K562 (cell line): Measurements from ENCODE around the gene SCP2. TPM values are rescaled to one million over a fixed set of nuclear protein-coding genes. Genes with fewer than 3 reads are reported as not detected.

Source experiments
- ATAC-seq: fragments of 200-7000 bp; cut with Tn5 transposase; 3 replicates; pipeline ENCODE4 v1.9.1; 2020; ENCODE audit warnings: moderate library complexity
- BruUV-seq: library from RNA; stranded (reverse); fragments of 400-500 nt; replicated peaks from 2 replicates; lab custom pipeline; 2021; lab: Mats Ljungman, UMichigan
- CTCF ChIA-PET: fragments of 300-600 bp; formaldehyde crosslinking; extraction: SDS; loops from one replicate; lab custom pipeline; 2021; ENCODE audit warnings: low intra/inter-chr PET ratio; lab: Yijun Ruan, JAX
- POLR2A ChIA-PET: fragments of 300-600, 350-650 bp; sonication (Branson Sonifier 250); formaldehyde crosslinking; extraction: SDS; loops from one replicate; lab custom pipeline; 2021; ENCODE audit warnings: antibody characterized with exemption, inconsistent platforms; lab: Yijun Ruan, JAX
- DNase-seq, 4 experiments: peaks; one replicate each; pipeline versions ENCODE4 v3.0.0 to v3.0.0-alpha.2; 2011 to 2018; ENCODE audit warnings: low spot score in 3 of 4, mixed read lengths in 3 of 4; ENCODE audit errors: extremely low read depth in 1 of 4
- FAIRE-seq: peaks from 2 replicates; lab custom pipeline; 2011; peaks lifted over from hg19 to GRCh38; lab: Jason Lieb, UNC
- H2AFZ ChIP-seq: 2 replicates; pipeline ENCODE4 v1.6.0; 2011; ENCODE audit warnings: low read depth, low read length, control low read depth, inconsistent platforms
- H3K27ac ChIP-seq: fragments of 200-600 bp; 3 replicates; pipeline ENCODE4 v1.8.0; 2011; ENCODE audit warnings: low read depth, mild to moderate bottlenecking, control low read depth, inconsistent platforms, low read length, moderate library complexity, mixed read lengths; ENCODE audit errors: extremely low read depth
- H3K27me3 ChIP-seq, 2 experiments: fragments of 300-600 bp in 1 of 2; 2 replicates in 1 of 2; 3 replicates in 1 of 2; pipeline versions ENCODE4 v1.6.0 to v1.8.0; 2011; ENCODE audit warnings: inconsistent platforms in 2 of 2, low read length in 2 of 2, mild to moderate bottlenecking in 1 of 2, mixed read lengths in 1 of 2, moderate library complexity in 1 of 2; ENCODE audit not compliant: control insufficient read depth in 2 of 2, insufficient read depth in 2 of 2
- H3K36me3 ChIP-seq: fragments of 300-600 bp; 3 replicates; pipeline ENCODE4 v1.8.0; 2011; ENCODE audit warnings: mild to moderate bottlenecking, low read length, inconsistent platforms; ENCODE audit not compliant: control insufficient read depth, insufficient read depth
- H3K4me1 ChIP-seq, 2 experiments: fragments of 200-600 bp in 1 of 2; replicated peaks in 1 of 2; 2 replicates in 1 of 2; 3 replicates in 1 of 2; pipeline versions ENCODE4 v1.5.1 to v1.8.0; 2011; ENCODE audit warnings: inconsistent platforms in 2 of 2, low read length in 2 of 2, mild to moderate bottlenecking in 1 of 2, mixed read lengths in 1 of 2, moderate library complexity in 1 of 2; ENCODE audit not compliant: control insufficient read depth in 2 of 2, insufficient read depth in 2 of 2
- H3K4me2 ChIP-seq: 2 replicates; pipeline ENCODE4 v1.6.1; 2011; ENCODE audit warnings: low read length, control low read depth, inconsistent platforms, mixed read lengths; ENCODE audit not compliant: insufficient read depth
- H3K4me3 ChIP-seq: fragments of 200-600 bp; sonication (generic), shearing (Covaris generic); 2 replicates; pipeline ENCODE4 v1.5.1; 2016; ENCODE audit warnings: control low read depth, inconsistent platforms
- H3K79me2 ChIP-seq: fragments of 200-600 bp; 3 replicates; pipeline ENCODE4 v1.8.0; 2011; ENCODE audit warnings: low read length, inconsistent platforms; ENCODE audit not compliant: control insufficient read depth, insufficient read depth
- H3K9ac ChIP-seq, 2 experiments: 2 replicates each; pipeline versions ENCODE4 v1.6.0 to v1.6.1; 2011; ENCODE audit warnings: low read depth in 2 of 2, low read length in 2 of 2, control low read depth in 1 of 2, inconsistent platforms in 1 of 2, mild to moderate bottlenecking in 1 of 2, mixed read lengths in 1 of 2; ENCODE audit not compliant: insufficient read depth in 1 of 2
- H3K9me1 ChIP-seq: one replicate; pipeline ENCODE4 v1.6.0; 2011; ENCODE audit warnings: inconsistent platforms, mild to moderate bottlenecking, low read length, moderate library complexity; ENCODE audit not compliant: control insufficient read depth, insufficient read depth
- H3K9me3 ChIP-seq: replicated peaks from 2 replicates; pipeline ENCODE4 v1.5.1; 2011; ENCODE audit warnings: low read depth, low read length, inconsistent platforms; ENCODE audit not compliant: control insufficient read depth, insufficient read depth
- H4K20me1 ChIP-seq: replicated peaks from 2 replicates; pipeline ENCODE4 v1.6.1; 2011; ENCODE audit warnings: low read length, inconsistent platforms, mixed read lengths; ENCODE audit not compliant: control insufficient read depth, insufficient read depth
- CEBPB ChIP-seq: fragments of 450-650 bp; IDR thresholded peaks from 2 replicates; pipeline ENCODE4 v1.6.1; 2016; ENCODE audit warnings: missing genetic modification characterization, missing compliant biosample characterization
- CXXC5 ChIP-seq: fragments of 250-450 bp; sonication (Bioruptor Pico); IDR thresholded peaks from 2 replicates; pipeline ENCODE4 v1.8.0; 2022; ENCODE audit warnings: inconsistent platforms, mild to moderate bottlenecking, moderate library complexity
- GTF2F1 ChIP-seq: IDR thresholded peaks from 2 replicates; pipeline ENCODE4 v1.6.1; 2011; ENCODE audit warnings: low read depth, low read length, improper control_type of control experiment
- HDAC1 ChIP-seq, 2 experiments: fragments of 450-650 bp; IDR thresholded peaks; 2 replicates each; pipeline ENCODE4 v1.6.1; 2016 to 2017; ENCODE audit warnings: inconsistent platforms in 1 of 2, mild to moderate bottlenecking in 1 of 2, moderate library complexity in 1 of 2
- NCOA6 ChIP-seq: fragments of 450-650 bp; IDR thresholded peaks from 2 replicates; pipeline ENCODE4 v1.6.1; 2017; ENCODE audit warnings: mild to moderate bottlenecking
- NFIC ChIP-seq: fragments of 450-650 bp; IDR thresholded peaks from 2 replicates; pipeline ENCODE4 v1.6.1; 2017; ENCODE audit warnings: mild to moderate bottlenecking, inconsistent platforms
- RBFOX2 ChIP-seq: fragments of 200-400 bp; formaldehyde crosslinking; IDR thresholded peaks from 2 replicates; pipeline ENCODE4 v1.6.1; 2017; ENCODE audit warnings: low read depth, mild to moderate bottlenecking, low read length, moderate library complexity
- TBP ChIP-seq: optimal IDR thresholded peaks from 2 replicates; pipeline ENCODE3; 2011; ENCODE audit warnings: low read depth, low read length, improper control_type of control experiment
- TFE3 ChIP-seq: fragments of 450-650 bp; formaldehyde crosslinking; IDR thresholded peaks from 2 replicates; pipeline ENCODE4 v1.4.0; 2020; ENCODE audit warnings: mild to moderate bottlenecking, mixed read lengths
- THAP12 ChIP-seq: fragments of 250-450 bp; sonication (Bioruptor Pico); IDR thresholded peaks from 2 replicates; pipeline ENCODE4 v1.9.0; 2021; ENCODE audit warnings: mild to moderate bottlenecking, inconsistent platforms
- ZFP36 ChIP-seq: fragments of 150-350 bp; IDR thresholded peaks from 2 replicates; pipeline ENCODE4 v1.6.1; 2018; ENCODE audit warnings: low read length, low read depth; ENCODE audit not compliant: partially characterized antibody
- ZNF280A ChIP-seq: fragments of 450-650 bp; IDR thresholded peaks from 2 replicates; pipeline ENCODE4 v1.6.1; 2018; ENCODE audit warnings: mild to moderate bottlenecking, low read depth; ENCODE audit not compliant: partially characterized antibody
- ZNF395 ChIP-seq: fragments of 200-800 bp; sonication (Bioruptor generic); IDR thresholded peaks from 2 replicates; pipeline ENCODE4 v1.6.1; 2017; ENCODE audit warnings: missing genetic modification characterization, missing compliant biosample characterization
- ZNF589 ChIP-seq: fragments of 200-800 bp; sonication (Bioruptor generic); IDR thresholded peaks from 2 replicates; pipeline ENCODE4 v1.6.1; 2016; ENCODE audit warnings: low read depth, missing genetic modification characterization, missing compliant biosample characterization
- ZNF668 ChIP-seq: fragments of 250-450 bp; sonication (Bioruptor Pico); IDR thresholded peaks from 2 replicates; pipeline ENCODE4 v1.8.0; 2022; ENCODE audit warnings: mild to moderate bottlenecking, inconsistent platforms
- ZNF780A ChIP-seq: fragments of 250-450 bp; sonication (Bioruptor Pico); IDR thresholded peaks from 2 replicates; pipeline ENCODE4 v1.5.0; 2021; ENCODE audit warnings: mild to moderate bottlenecking
- WGBS: fragments of 100-300 bp; shearing (Covaris generic); methylation state at CpG from one replicate; pipeline ENCODE4 v1.1.6; 2016; ENCODE audit warnings: low coverage, mixed read lengths; ENCODE audit not compliant: insufficient coverage; ENCODE audit errors: missing lambda C conversion rate; 5-methylcytosine and 5-hydroxymethylcytosine counted together
- in situ Hi-C: fragments of 300-500 bp; cut with MboI; formaldehyde crosslinking; loops from 4 replicates; pipeline ENCODE4 v1.15.0; 2018; ENCODE audit warnings: inconsistent platforms, mixed read lengths
- intact Hi-C: fragments of 100-400 bp; cut with micrococcal nuclease; formaldehyde crosslinking; loops from 2 replicates; pipeline ENCODE4 v1.14.2; 2022
- polyA plus RNA-seq, 8 experiments: library from polyadenylated mRNA; depleted of rRNA in 4 of 8; stranded (reverse) in 5 of 8; unstranded in 3 of 8; fragments of >200 nt; fragmentation: Nextera tagmentation in 2 of 8; fragmentation: Illumina TruSeq in 1 of 8; extraction: Ambion mirVana in 2 of 8; extraction: Trizol in 1 of 8; gene quantifications; 2 replicates each; pipeline versions ENCODE4 v1.2.1 to v1.2.3, GENCODE V29; 2011 to 2014; ENCODE audit warnings: inconsistent platforms in 1 of 8, missing spikeins in 1 of 8
- total RNA-seq, 7 experiments: library from RNA; depleted of rRNA in 6 of 7; stranded (reverse); fragments of >200 nt in 6 of 7; fragmentation: Illumina TruSeq in 2 of 7; extraction: Trizol in 2 of 7; gene quantifications; 2 replicates each; pipeline versions ENCODE4 v1.2.1 to v1.2.3, GENCODE V29; 2011 to 2021; ENCODE audit warnings: low replicate concordance in 1 of 7

SCP2 gene
- total and polyA plus RNA-seq, 9 of the 15 experiments (the other 6 are each of a cell fraction or from before 2014, with no cell fraction given), result 63.8 to 258 (median 106) TPM

- no peak for TF ChIP-seq NFIC
- TF ChIP-seq CXXC5, result no peak
- no peak for TF ChIP-seq ZNF589
- peak in 1 of 2 experiments; percentile 59; a peak in 2 of 4 replicates for TF ChIP-seq HDAC1 (IDR thresholded peaks at IDR 0.05)
- no peak for TF ChIP-seq NCOA6
- no peak for TF ChIP-seq ZFP36
- TF ChIP-seq ZNF395, result 0 out of 2 replicates have a peak, but pooled peaks have one; percentile 15
Observed at GRCh38 chr1:53015508-53015860, 88.4 kb downstream of the SCP2 start (continued).

- FAIRE-seq, result no peak
- BruUV-seq, result no TSS peak
- Histone ChIP-seq H3K9me3 (no peaks in the 10 kb centered on the region), H3K4me1 (peaks cover 4 to 5% of the 10 kb centered on the region in 2 experiments), H3K4me3 (no peak overlapping the region), H3K79me2 (peaks cover 22% of the 10 kb centered on the region), H3K9me1 (no peaks in the 10 kb centered on the region), H4K20me1 (no peaks in the 10 kb centered on the region), H3K27ac (no peak overlapping the region), H3K9ac (no peak overlapping the region), H3K36me3 (no peaks in the 10 kb centered on the region), H2AFZ (no peak overlapping the region), H3K27me3 (no peaks in the 10 kb centered on the region), H3K4me2 (no peak overlapping the region)
- in situ Hi-C loops (no loop called here), intact Hi-C loops (no loop called here)
- ATAC-seq, result no peak
- 86% methylated on average over 1 of the region's 1 CpG for WGBS
- POLR2A ChIA-PET, result interaction anchor here (0.6 to 1.7 kb wide), 3 partner anchors 11 to 424 kb away, joined by 3 to 5 read pairs (median 4); no protein-coding TSS in a partner anchor
- CTCF ChIA-PET, result interaction anchor here (0.5 to 0.7 kb wide), 2 partner anchors 79 to 330 kb away, joined by 3 read pairs; no protein-coding TSS in a partner anchor
- no peak for DNase-seq
- TF ChIP-seq ZNF668 (no peak), TFE3 (peak; percentile 81), CEBPB (peak; percentile 20; the same call in 1 of the 2 replicates), THAP12 (CRISPR knock-in tag) (no peak), ZNF780A (CRISPR knock-in tag) (no peak), TBP (no peak), GTF2F1 (no peak), ZNF280A (no peak), RBFOX2 (0 out of 2 replicates have a peak, but pooled peaks have one; percentile 17)
Observed at GRCh38 chr1:53016705-53017104, 89.6 kb downstream of the SCP2 start.
